Stomach smooth muscle (tissue), 2 donors: Measurements from ENCODE around the gene B3GALT6.
A peak's percentile ranks its signal among the peaks of the same experiment; 100 is the strongest.

Experiments
- H3K27ac ChIP-seq: one replicate; pipeline ENCODE4 v1.7.0; 2013; ENCODE audit warnings: mild to moderate bottlenecking, low read length, inconsistent platforms
- H3K27me3 ChIP-seq, 2 donors: one replicate each; pipeline ENCODE4 v1.7.0; 2013; ENCODE audit warnings: low read length in 2 of 2; ENCODE audit not compliant: insufficient read depth in 2 of 2, control insufficient read depth in 1 of 2
- H3K36me3 ChIP-seq, 2 donors: one replicate each; pipeline ENCODE4 v1.7.0; 2013; ENCODE audit warnings: low read length in 2 of 2; ENCODE audit not compliant: control insufficient read depth in 2 of 2, insufficient read depth in 2 of 2
- H3K4me1 ChIP-seq: one replicate; pipeline ENCODE4 v1.7.0; 2013; ENCODE audit warnings: low read length; ENCODE audit not compliant: control insufficient read depth, insufficient read depth
- H3K4me3 ChIP-seq, 2 donors: one replicate each; pipeline ENCODE4 v1.7.0; 2013; ENCODE audit warnings: low read length in 2 of 2
- H3K9ac ChIP-seq, 2 donors: one replicate each; pipeline ENCODE4 v1.7.0; 2013; ENCODE audit warnings: low read length in 2 of 2, mild to moderate bottlenecking in 1 of 2
- H3K9me3 ChIP-seq, 2 donors: one replicate each; pipeline ENCODE4 v1.7.0; 2013; ENCODE audit warnings: low read length in 2 of 2; ENCODE audit not compliant: control insufficient read depth in 2 of 2
- donor health status: healthy.
- donor health status: Pancreatic carcinoma.

The B3GALT6 gene

DNA sequence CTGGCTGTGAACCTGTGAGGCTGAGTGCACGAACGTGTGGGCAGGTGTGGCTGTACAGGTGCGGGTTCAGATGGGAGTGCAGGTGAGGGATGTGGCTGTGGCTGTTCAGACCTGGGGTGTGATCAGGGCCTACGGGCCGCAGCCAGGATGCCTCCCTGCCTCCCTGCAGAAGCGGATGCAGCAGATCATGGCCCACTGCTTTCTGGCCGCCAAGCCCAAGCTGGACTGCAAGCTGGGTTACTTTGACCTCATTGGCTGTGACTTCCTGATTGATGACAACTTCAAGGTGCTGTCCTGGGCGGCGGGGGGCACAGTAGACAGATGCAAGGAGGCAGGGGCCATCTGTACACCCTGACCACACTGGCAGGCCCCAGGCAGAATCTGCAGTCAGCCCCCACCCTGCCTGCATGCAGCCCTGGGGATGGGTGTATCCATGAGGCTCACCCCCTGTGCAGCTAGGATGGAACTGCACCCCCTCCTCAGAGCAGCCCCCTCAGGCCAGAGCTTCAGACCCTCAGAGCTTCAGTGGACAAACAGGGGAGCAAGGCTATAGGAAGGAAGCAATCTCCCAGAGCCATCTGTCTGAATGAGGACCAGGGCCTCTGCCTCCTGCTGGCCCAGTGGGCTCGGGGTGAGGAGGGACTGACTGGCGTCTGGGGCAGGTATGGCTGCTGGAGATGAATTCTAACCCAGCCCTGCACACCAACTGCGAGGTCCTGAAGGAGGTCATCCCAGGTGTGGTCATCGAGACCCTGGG, 35.4 kb upstream of the B3GALT6 start:
- no peak overlapping the region for H3K27ac ChIP-seq
- H3K4me1 ChIP-seq, result no peaks in the 10 kb centered on the region
- H3K9ac ChIP-seq, result no peak overlapping the region
- H3K4me3 ChIP-seq, result no peak overlapping the region
- H3K36me3 ChIP-seq, result no peaks in the 10 kb centered on the region
- H3K27me3 ChIP-seq, result peaks cover 4 to 13% of the 10 kb centered on the region in 2 donors
- H3K9me3 ChIP-seq, result no peaks in the 10 kb centered on the region

DNA sequence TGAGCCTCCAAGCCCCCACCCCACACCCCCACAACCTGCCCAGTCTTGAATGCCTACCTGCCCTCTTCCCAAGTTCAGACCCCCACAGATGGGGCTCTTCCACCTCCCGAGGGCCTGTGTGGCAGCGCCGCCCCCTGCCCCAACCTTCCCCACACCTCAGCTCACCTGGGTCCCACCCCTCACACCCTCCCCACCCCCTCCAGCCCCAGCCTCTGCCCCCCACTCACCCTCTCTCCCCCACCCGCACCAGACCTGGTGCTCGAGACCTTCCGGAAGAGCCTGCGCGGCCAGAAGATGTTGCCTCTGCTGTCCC, 34.9 kb upstream of the B3GALT6 start:
- Histone ChIP-seq H3K4me1 (no peaks in the 10 kb centered on the region), H3K27ac (no peak overlapping the region), H3K9me3 (no peaks in the 10 kb centered on the region), H3K36me3 (no peaks in the 10 kb centered on the region), H3K9ac (no peak overlapping the region), H3K27me3 (peaks cover 4 to 13% of the 10 kb centered on the region in 2 donors), H3K4me3 (no peak overlapping the region)

DNA sequence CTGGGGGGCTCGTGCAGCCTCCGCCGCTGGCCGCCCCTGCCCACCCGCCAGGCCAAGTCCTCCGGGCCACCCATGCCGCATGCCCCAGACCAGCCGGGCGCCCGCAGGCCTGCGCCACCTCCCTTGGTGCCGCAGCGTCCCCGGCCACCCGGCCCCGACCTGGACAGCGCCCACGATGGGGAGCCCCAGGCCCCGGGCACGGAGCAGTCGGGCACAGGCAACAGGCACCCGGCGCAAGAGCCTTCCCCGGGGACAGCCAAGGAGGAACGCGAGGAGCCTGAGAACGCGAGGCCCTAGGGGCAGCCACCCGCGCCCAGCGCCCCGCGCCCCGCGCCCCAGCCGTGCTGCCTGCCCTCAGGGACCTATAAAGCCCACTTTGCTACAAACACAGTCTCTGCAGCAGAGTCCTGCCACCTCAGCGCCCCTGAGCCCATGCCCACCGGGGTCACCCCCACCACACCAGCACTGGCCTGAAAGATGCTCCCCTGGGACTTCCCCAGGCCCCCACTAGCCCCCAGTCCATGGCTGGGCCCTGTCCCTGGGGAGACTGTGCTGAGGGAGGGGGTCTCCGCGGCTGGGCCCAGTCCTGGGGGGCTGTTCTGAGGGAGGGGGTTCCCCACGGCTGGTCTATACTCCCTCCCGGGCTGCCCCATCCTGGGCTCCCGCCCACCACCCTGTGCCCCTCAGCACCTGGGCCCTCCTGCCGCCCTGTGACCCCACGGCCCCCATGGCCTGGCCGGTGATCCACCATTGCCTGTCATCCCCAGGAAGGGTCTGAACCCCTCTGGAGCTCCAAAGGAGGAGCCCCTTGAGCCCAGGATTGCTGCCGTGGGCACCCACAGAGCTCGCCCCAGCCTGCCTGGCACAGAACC, 34.2 kb upstream of the B3GALT6 start:
- Histone ChIP-seq H3K27me3 (peaks cover 4 to 13% of the 10 kb centered on the region in 2 donors), H3K27ac (no peak overlapping the region), H3K9me3 (no peaks in the 10 kb centered on the region), H3K36me3 (no peaks in the 10 kb centered on the region), H3K4me1 (no peaks in the 10 kb centered on the region), H3K4me3 (no peak overlapping the region), H3K9ac (no peak overlapping the region)

DNA sequence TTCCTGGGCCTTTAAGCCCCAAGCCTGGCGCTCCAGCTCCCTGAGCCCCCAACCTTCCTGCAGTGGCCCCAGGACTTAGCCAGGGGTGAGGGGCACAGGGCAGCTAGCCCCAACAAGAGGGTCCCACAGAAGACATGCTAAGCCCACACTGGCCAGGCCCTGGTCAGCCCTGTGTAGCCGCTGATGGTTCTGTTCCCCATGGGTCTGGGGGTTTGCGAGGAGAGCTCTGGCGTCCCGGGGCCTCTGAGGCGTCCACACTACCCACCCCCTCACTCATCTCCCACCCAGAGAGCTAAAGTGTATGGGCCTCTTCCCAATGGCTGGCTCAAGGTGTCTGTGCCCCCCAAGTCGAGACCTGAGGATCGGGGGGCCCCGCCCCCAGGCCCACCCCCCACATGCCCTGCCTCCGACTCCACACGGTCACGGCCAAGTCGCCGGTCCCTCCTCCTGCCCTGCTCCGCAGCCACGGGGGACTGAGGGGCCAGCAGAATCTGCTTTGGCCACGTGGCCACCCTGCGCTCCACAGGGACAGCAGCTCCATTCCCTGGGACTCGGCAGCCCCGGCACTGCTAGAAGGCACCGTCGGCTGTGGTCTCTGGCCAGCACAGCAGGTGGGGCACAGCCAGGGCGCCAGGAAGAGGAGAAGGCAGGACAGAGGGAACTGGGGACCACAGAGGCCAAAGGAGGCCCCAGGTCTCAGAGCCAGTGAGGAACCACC, 33.5 kb upstream of the B3GALT6 start:
- H3K9ac ChIP-seq, result no peak overlapping the region
- no peaks in the 10 kb centered on the region for H3K9me3 ChIP-seq
- peaks cover 4 to 16% of the 10 kb centered on the region in 2 donors for H3K27me3 ChIP-seq
- H3K36me3 ChIP-seq, result no peaks in the 10 kb centered on the region
- no peak overlapping the region for H3K27ac ChIP-seq
- no peak overlapping the region for H3K4me3 ChIP-seq
- H3K4me1 ChIP-seq, result no peaks in the 10 kb centered on the region

DNA sequence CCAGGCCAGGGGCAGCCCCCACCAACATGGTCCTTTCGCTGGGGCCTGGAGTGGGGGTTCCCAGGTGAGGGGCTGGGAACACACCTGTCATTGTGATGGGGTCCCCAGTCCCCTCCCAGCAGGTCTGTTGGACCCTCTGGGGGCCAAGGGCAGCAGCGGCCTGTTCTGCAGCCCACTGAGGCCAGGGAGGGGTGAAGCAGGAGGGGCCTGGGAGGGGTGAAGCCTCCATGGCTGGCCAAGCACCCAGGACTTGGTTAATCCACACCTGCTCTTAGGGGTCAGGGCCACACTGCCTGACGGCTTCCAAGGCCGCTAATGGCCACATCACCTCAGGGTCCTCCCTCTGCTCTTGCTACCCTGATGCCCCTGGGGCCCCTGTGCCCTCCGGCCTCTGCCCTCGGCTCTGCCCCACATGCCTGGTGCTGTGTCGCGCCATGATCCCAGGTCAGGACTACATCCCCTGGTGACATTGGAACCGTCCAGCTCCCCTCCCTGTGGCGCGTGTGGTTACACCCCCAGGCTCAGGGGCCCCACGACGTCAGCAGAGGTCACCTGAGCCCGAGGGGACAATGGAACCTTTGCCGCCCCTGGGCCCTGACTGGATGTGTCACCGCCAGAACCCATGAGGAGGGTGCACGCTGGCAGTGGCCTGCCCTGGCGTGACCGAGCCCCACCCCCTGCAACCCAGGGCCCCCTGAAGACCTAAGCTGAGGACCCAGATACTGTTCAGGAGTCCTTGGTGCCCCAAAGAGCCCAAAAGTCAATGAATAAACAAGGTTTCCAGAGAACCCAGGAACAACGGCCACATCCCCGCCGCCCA, 32.7 kb upstream of the B3GALT6 start:
- Histone ChIP-seq H3K36me3 (no peaks in the 10 kb centered on the region), H3K9ac (no peak overlapping the region), H3K27me3 (peaks cover 6 to 16% of the 10 kb centered on the region in 2 donors), H3K27ac (no peak overlapping the region), H3K4me3 (no peak overlapping the region), H3K9me3 (no peaks in the 10 kb centered on the region), H3K4me1 (no peaks in the 10 kb centered on the region)

DNA sequence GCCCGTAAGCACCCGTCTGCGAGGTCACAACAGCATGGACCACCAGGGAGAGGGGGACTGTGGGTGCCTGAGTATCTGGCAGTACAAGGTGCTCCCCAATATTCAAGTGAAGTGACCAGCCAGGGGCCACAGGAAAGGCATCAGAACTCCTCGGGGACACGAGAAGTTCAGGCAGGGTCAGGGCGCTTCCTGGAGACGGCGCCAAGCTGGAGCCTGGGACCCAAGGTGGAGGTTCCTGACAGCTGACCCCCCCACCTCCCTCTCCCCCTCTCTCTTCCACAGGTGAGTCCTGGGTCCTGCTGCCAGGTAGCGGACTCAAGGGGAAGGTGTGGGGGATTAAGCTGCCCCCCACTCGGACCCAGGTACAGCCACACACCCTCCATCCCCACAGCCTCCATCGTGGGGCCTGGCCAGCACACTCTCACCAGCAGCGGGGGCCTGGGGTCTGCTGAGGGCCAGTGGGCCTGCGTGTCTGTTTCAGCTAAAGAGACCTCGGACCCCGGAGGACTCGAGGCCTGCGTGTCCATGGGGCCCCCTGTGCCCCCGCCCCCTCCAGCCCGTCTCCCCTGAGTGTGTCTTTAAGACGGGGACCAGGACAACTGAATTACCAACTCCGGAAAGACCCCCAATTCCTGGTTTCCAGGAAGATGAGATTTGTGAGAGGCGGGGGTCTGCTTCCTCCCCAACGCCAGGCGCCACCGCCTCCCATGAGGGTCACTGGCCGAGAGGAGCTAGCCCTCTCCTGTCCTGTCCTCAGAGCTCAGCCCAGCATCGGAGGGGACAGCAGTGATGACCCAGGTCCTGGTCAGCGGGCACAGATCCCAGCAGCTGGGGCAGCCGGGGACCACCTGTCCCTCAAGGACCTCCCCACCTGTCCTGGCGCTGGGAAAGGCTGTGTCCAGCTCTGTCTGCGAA, 31.8 kb upstream of the B3GALT6 start:
- Histone ChIP-seq H3K9ac (no peak overlapping the region), H3K9me3 (no peaks in the 10 kb centered on the region), H3K36me3 (no peaks in the 10 kb centered on the region), H3K27me3 (peaks cover 8 to 18% of the 10 kb centered on the region in 2 donors), H3K27ac (no peak overlapping the region), H3K4me3 (no peak overlapping the region), H3K4me1 (no peaks in the 10 kb centered on the region)

DNA sequence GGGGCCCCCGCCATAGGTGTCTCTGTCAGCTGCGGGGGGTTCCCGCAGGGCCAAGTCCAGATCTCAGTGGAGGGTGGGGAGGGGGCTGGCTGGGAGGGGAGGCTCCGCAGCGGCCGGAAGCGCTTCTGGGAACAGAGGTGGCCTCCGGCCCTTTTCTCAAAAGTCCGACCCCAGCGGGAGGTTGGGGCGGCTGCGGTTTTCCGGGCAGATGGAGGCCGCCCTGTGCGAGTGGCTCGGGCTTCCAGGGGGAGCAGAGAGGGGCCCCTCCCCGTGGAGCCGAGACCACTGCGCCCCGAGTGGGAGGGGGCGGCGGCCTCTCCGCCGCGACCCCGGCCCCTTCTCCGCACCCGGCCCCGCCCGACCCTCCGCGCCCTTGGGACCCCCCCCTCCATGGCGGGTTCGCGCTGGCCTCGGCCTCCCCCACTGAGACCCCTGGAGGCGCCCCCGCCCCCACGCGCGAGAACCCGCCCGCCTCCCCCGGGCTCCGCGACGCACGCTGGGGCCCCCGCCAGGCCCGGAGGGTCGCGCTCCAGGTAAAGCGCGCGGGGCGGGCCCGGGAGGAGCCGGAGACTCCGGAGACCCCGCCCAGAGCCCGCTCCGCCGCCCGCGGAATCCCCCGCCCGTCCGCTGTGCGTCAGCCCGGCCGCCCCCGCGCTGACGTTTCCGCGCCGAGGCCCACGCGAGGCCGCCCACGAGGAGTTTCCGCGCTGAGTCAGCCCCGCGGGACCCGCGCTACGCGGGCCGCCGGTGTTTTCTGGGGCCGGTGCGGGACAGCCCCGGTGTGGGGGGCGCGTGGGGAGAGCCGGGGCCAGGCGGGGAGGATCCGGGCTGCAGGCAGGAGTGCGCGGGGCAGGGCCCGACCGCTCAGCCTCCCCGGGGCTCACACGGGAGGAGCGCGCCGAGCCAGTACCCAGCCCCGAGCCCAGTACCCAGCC, 30.9 kb upstream of the B3GALT6 start:
- H3K9ac ChIP-seq, result no peak overlapping the region
- peak overlapping the region in 1 of 2 donors; percentile 52 for H3K4me3 ChIP-seq
- H3K27ac ChIP-seq, result no peak overlapping the region
- H3K4me1 ChIP-seq, result peaks cover 1% of the 10 kb centered on the region
- H3K27me3 ChIP-seq, result peaks cover 10 to 23% of the 10 kb centered on the region in 2 donors
- no peaks in the 10 kb centered on the region for H3K36me3 ChIP-seq
- no peaks in the 10 kb centered on the region for H3K9me3 ChIP-seq

DNA sequence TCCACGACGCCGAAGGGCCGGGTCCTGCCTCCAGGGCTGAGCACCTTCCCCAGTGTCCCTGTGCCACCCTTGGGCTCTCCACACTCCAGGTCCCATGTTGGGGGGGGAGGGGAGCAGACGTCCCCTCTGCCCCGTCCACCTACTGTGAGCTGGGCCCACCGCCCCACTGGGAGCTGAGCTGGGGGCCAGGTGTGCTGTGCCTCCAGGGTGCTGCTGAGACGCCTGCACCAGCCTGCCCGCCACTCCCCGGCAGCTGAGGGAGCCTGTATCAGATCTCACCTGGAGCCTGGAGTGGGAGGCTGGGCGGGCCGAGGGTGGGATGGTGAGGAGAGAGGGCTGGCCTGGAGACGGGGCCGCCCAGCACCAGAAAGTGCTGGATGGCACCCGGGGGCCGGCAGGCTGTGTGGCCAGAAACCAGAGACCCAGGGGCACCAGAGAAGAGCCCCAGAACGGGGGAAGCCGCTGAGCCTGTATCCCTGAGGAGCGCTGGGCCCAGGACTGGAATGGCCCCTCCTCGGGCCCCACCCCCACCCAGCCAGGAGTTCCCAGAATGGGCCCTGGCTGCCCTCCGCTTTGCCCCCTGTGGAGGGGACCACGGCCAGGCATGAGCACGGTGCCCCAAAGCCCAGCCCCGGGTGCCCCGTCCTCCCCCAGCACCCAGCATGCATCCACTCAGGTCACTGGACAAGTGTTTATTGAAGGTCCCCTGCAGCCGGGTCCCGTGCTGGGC, 29.0 kb upstream of the B3GALT6 start:
- H3K27ac ChIP-seq, result no peak overlapping the region
- H3K27me3 ChIP-seq, result peaks cover 18 to 41% of the 10 kb centered on the region in 2 donors
- no peaks in the 10 kb centered on the region for H3K36me3 ChIP-seq
- no peaks in the 10 kb centered on the region for H3K9me3 ChIP-seq
- H3K9ac ChIP-seq, result no peak overlapping the region
- peaks cover 9% of the 10 kb centered on the region for H3K4me1 ChIP-seq
- H3K4me3 ChIP-seq, result no peak overlapping the region
